Inflammatory macrophage treated with lipopolysaccharide for 4 hours (primary cell): ENCODE measurements around the gene SUSD4.

Source experiments
- DNase-seq: peaks from one replicate; pipeline ENCODE4 v3.0.0-alpha.2; 2020

Gene SUSD4

DNA sequence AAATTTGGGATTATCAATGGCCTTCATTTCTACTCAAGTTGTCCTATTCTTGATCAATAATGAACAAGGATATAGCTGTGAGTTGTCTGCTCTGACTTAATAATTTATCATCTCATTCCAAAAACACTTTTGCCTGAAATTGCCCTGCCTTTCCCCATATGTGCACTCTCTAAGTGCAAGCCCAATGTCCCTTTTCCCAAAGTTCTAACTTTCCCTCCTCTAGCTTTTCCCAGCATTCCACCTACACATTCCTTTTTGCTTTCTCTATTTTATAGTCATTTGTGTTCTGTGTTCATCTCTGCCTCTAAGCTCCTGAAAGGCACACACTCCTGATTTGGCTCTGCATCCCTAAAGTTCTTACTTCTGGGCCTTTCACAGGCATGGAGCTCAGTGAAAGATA, 34.7 kb downstream of the SUSD4 start:
- no peak for DNase-seq

DNA sequence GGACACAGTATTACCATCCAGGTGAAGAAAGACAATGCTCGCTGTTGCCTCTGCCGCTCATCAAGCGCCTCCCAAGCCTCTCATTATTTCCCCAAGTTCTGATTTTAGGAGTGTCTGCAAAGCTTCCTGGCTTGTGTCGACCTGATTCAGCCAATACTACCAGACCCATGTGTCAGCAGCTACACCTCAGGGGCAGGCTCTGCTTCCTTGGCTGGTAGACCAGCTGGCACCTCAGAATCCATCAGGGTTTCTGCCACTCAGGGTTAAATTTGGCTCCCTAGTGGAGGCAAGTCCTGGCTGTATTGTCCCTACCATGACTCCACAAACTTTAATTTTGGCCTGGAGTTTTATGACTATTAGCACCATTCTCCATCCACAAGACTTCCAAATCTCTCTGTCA, 35.4 kb downstream of the SUSD4 start:
- no peak for DNase-seq

DNA sequence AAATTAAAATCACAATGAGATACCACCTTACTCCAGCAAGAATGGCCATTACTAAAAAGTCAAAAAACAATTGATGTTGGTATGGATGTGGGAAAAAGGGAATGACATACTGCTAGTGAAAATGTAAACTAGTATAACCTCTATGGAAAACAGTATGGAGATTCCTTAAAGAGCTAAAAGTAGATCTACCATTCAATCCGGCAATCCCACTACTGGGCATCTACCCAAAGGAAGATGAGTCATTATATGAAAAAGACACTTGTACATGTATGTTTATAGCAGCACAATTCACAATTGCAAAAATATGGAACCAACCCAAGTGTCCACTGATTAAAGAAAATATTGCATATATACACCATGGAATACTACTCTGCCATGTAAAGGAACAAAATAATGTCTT, 37.2 kb downstream of the SUSD4 start:
- no peak for DNase-seq

DNA sequence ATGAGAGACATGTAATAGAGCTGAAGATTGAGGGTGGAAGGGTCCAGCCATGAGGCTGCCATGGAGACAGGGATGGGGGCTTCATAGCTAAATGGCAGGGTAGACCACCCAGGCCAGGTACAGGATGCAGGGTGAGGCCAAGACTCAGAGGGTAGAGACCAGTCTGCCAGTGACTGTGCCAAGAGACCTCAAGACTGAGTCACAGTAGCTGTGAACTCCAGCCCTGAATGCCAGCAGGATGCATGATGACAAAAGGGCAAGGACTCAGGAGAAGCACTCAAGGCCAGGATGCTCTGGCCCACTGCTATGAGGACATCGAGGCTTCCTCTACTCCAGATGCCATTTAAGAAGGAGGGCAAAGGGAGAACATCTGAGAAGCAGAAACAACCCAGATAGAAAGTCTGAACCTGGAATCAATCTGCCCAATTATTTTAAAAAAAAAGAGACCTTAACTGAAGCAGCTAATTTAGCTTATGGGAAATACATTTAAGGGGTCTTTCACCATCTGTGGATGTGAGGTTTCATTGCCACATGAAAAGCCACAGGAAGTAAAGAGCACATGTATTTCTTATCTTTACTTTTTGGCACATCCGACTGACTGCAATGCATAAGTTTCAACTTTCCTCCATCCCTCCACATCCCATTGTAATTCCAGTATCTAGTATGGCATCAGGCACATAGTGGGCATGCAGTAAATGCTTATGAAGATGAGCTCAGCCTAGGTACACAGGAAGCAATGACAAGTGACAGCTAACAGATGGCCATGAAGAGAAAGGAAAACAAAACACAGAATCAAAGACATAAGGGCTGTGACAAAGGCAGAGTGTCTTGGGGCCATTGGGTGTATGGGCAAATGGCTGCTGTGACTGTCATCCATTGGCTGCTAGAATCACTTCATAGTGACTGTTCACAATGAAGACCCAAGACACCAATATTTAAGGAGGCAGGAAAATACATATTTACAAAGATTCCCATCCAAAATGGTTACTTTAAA, 40.2 kb downstream of the SUSD4 start:
- no peak for DNase-seq

DNA sequence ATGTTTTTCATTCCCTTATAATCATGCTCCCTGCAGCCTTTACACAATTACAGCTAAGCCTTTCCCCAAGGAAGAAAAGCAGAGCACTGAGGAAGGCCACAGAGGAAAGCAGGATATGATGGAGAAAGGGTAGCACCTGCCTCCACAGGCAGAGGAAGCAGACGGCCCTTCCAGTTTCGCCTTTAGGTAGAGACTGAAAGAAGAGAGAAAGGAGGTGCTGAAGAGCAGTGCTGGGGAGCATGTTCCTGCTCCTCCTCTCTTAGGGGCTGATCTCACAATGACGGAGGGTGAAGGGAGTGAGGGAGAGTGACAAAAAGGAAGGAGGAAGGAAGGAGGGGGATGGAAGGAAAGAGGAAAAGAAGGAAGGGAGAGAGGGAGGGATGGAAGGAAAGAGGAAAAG, 41.1 kb downstream of the SUSD4 start:
- DNase-seq: no peak

DNA sequence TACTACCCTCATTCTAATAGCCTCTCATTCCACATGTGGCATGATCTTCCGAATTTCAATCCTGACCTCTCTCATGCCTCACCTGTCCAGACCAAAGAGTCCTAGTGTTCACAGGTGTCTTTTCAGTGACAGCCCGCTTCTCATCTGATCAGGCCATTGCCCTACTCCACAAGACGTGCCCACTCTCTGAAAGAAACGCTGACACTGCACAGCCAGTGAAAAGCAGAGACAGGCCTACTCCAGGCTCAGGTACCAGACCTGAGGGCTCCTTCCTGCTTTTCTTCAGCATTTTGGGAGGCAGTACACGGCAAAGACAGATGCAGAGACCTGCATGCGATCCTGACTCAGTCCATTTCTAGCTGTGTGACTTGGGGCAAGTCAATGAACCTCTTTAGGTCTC, 43.0 kb downstream of the SUSD4 start:
- no peak for DNase-seq

DNA sequence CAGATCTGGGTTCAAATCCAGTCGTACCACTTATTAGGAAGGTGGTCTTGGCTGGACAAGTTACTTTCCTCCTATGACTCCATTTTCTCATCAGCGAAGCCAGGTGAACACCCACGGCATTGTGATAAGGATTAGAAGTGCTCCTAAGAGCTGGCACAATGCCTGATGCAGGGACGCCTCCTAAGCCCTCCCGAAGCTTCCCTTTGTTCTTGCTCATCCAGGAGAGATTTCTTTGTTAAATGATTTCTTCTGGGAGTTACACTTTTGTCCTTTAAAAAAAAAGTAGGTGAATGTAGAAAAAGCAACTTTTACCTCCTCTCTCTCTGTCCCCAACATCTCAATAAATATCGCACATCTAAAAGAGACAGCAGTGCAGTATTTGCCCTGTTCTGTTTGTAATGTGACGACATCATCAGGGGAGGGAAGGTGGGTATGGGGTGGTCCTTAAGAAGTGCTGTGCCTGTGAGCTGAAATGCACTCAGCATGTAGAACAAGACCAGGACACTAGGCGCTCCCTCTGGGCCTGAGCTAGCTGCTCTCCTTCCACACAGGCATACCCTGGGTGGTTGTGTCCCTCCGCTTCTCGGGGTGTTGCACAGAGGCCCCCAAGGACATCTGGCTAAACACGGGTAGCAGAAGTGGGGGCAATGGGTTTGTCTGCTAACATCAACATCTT, 43.9 kb downstream of the SUSD4 start:
- no peak for DNase-seq

DNA sequence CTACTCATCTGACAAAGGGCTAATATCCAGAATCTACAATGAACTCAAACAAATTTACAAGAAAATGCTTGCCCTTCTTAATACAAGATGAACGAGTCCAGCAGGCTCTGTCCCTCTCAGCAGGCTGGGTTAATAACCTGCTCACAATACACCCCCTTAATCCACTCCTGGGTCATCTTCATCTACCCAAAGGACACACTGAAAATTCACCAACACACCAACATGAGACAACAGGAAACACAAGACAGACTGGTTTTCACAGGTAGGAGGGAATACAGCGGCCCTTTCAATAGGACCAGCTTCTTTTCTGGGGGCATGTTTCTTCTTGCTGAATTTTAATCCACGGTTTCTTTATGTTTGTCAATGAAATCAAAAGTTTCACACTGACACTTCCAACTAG, 44.6 kb downstream of the SUSD4 start:
- DNase-seq: no peak

DNA sequence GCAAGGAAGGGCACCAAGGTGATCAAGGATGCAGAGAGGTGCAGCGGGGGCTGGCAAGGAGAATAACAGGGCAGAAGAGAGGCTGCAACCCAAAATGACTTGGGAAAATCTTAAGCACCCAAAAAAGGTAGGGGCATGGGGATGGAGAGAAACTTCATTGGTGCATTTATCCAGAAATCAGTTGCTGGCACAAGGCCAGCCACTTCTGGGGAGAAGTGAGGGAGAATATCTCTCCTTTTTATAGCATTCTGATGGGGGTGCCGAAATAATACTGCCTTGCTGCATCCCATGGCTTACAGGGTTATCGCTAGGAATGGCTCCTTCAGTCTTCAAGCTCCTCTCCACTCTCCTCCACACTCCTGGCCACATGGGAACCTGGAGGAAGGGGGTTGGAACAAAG, 47.9 kb downstream of the SUSD4 start:
- DNase-seq: no peak

DNA sequence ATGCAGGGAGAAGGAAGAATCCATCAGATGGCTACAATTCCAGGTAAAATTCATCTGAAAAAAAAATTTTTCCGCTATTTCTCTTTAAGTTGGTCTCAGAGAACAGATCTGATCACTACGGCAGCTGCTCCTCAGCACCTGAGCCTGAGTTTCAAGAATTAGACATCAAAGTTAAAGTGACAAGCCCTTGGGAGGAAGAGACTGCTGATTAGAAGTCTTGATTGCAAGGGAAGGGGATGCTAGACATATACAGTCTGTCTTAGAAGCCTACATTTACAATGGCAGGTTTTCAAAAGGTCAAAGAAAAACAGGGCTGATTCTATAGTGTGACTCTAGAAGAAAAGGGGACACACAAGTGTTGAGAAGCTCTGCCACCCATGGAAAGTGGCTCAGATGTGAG, 48.3 kb downstream of the SUSD4 start:
- no peak for DNase-seq

DNA sequence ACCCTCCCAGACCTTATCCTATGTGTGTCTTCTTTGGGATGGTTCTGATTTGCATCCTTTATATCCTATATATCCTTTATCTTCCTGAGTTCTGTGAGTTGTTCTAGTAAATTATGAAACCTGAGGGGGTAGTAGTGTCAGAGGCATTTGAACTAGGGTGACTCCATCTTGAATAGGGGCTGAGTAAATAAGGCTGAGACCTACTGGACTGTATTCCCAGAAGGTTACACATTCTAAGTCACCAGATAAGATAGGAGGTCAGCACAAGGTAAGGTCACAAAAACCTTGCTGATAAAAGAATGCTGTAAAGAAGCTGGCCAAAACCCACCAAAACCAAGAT, 50.6 kb downstream of the SUSD4 start:
- DNase-seq: no peak

DNA sequence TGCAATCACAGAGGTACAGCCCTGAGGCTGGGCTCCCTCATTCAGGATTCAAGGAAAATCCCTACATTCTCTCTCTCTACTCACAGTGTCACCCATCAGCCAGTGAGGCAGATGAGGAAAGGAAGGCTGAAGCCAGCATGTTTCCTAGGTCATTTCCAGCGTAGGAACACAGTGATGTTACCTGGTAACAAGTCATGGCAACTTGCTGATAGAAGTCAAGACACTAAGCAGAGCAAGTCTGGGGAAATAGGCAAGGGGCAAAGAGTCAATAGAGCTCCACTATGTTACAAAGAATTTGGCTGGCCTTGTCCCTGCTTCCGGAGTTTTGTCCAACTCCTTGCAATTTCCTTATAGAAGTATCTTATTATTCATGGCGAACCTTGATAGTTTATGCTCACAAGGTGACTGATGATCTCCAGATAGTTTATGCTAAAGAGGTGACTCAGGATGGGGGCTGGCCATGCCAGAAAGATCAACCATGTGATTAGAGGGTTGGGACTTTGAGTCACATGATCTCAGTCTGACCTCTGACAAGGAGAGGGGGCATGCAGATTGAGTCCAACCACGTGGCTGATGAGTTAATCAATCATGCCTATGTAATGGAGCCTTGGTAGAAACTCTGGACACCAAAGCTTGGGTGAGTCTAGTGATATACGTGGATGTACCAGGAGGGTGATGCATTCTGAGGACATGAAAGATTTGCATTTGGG, 51.1 kb downstream of the SUSD4 start:
- no peak for DNase-seq

DNA sequence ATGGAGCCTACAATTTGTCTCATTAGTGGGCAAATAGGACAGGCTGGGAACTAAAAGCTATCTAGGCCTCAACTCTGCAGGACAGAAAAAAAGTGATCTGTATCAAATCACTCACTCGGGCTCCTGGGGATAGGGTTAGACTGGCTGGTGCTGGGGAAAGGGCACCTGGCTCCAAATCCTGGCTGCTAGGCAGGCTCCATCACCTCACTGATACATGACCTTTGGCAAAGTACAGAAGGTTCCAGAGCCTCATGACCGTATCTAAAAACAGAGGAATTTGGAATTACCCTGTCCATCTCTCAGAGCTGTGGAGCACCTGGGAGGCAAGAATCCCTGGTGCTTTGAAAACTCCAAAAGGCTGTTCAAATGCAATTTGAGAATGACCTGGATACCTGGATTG, 51.7 kb downstream of the SUSD4 start:
- no peak for DNase-seq

DNA sequence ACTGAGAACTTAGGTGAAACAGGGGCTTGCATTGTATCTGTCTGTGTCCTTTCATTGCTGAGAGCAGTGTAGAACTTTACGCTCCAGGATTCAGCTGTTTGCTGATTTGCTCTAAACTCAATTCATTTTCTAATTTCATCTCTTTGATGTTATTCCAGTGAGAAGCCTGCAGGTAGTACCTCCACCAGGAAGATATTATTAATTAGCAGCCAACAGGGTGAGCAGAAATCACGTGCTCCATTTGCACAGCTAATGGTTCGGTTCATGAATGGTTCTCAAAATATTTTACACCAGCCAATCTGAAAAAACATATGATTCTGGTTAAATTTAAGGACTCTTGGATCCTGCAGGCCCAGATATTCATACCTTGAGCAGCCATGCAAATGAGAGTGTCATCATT, 52.1 kb downstream of the SUSD4 start:
- DNase-seq: no peak

DNA sequence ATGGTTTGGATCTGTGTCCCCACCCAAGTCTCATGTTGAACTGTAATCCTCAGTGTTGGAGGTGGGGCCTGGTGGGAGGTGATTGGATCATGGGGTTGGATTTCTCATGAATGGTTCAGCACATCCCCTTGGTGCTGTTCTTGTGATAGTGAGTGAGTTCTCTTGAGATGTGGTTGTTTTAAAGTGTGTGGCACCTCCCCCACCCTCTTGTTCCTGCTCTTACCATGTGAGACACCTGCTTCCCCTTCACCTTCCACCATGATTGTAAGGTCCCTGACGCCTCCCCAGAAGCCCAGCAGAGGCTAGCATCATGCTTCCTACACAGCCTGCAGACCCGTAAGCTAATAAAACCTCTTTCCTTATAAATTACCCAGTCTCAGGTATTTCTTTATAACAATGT, 55.8 kb downstream of the SUSD4 start:
- DNase-seq: no peak

DNA sequence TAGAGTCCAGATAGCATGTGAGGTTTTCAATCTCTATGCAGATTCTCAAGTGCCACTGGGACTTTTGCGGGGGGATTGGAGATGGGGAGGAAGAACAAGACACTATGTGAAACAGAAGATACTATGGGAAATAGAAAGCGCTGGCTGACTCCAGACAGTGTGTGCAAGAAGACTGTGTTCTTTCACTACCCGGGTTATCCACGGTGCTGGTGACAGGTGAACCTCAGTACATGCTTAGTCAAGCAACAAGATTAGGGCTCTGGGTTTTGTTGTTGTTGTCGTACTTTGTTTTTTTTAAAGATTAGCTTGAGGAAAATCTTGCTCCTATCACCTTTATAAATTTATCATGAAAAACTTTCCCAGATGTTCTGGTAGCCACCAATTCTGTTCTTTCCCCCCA, 56.4 kb downstream of the SUSD4 start:
- DNase-seq: no peak

DNA sequence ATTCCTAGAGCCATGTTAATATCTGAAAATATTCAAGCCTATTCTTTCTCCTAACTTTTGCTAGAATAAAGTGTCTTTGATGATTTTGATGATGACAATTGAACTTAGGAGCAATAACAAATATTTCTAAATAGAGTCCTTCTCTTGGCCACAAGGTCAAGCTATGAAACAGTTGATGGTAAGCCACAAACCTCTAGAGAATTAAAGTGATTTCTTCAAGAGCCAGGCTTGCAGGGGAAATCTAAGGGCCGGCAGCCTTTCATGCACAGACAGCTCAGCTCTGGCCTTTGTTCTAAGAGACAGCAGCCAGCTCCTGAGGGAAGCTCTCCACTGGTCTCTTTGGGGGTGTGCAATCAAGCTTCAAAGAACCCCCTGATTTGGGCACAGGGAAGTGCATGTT, 59.0 kb downstream of the SUSD4 start:
- no peak for DNase-seq

DNA sequence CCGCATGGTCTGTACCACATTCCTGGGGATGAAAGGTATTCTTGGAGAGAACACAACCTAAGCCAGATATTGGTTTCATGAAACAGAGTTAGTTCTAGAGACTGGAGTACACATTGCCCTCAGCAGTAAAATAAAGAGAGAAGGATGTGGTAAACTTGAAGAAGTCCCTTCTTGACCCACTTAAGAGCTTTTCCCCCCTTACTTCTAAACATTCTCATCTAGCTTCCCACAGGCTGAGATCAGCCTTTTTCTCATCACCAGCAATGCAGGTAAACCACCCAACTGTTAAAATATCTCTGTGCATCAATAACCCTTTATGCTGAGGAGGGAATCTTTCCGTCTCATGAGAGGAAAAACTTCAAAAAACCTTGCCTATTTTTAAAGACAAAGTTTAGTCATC, 62.6 kb downstream of the SUSD4 start:
- no peak for DNase-seq

DNA sequence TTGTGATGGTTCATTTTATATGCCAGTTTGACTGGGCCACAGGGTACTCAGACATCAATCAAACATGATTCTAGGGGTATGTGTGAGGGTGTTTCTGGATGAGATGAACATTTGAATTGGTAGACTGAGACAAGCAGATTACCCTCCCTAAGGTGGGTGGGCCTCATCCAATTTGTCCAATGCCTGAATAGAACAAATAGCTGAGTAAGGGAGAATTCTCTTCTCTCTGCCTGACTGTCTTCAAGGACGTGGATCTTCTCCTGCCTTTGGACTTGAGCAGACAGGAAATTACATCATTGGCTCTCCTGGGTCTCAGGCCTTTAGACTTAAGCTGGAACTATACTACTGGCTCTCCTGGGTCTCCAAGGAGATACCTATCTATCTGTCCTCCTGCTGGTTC, 64.4 kb downstream of the SUSD4 start:
- DNase-seq: no peak

DNA sequence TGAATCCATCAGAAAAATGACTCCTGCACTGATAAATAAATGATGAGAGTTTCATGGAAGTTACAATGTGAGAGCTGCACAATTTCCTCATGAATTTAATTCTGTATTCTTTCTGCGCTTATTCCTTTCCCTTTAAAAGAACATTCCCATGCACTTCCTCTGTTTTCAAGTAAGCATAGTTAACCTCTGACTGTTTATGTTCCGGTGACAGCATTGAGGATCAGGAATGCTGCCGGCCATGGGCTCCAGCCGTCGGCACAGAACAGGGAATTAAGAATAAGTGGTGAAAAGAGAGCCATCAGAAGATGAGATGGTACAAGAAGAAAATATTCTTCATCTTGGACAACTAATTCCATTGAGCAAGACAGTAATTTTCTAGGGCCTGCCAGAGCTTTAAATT, 65.3 kb downstream of the SUSD4 start:
- DNase-seq: no peak

DNA sequence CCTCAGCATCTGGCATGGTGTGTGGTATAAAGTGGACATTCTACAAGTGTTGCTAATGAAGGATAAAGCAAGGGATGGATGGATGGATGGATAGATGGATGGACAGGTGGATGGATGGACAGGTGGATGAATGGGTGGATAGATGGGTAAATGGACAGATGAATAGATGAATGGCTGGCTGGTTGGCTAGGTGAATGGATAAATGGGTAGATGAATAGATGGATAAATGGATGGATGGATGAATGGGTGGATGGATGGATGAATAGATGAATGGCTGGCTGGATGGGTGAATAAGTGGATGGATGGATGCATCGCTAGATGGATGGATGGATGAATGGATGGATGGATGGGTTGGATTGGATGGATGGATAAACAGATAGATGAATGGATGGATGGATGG, 66.2 kb downstream of the SUSD4 start:
- no peak for DNase-seq

DNA sequence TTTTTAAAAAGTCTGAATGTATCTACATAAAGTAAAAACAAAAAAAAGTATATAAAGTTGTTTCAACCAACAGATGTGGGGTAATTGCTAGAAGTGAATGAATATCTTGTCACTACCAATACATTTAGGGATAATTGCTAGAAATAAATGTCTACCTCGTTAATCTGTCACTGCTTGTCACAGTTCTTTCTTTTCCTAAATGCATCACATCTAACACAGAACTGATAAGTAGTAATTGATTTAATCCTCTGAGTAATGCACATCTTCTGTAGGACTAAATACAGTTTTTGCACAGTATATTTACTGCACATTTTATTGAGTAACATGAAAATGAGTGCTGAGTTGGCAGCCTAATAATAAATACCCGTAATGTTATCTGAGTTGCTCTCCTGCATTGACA, 72.2 kb downstream of the SUSD4 start:
- no peak for DNase-seq

DNA sequence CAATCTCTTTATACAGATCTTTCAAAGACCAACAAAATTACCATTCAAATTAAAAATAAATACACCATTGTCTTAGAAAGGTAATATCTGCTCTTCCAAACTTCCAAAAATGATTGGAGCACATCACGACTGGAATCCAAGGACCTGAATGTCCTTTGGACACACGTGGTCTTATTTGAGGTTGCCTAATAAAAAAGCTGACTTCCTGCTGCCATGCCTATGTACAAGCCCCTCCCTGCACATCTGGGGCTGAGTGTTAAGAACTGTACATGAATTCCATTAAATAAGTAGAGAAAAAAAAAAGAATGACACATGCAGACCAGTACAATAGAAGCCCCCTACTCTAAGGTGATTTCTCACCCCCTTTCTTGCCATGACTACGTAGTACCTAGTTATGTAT, 73.6 kb downstream of the SUSD4 start:
- no peak for DNase-seq

DNA sequence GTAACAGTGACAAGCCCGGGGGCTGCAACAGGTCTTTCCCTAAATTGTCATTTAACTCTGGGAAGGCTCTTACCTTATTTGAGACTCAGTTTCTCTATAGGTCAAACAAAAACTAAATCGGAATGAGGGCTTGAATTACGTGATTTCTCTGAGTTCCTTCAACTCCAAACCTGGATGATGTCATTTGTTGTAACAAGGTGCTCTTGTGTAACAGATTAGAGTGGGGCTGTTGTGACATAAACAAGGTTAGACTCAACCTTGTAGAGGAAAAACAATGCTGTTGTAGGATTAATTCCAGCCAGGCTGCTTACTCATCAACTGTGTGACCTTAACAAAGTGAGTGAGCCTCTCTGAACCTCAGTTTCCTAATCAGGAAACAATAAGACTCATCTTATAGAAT, 74.4 kb downstream of the SUSD4 start:
- DNase-seq: no peak
